ENCODE results near the gene DMC1. TPM values are rescaled to one million over a fixed set of nuclear protein-coding genes. Genes with fewer than 3 reads are reported as not detected.
A peak's percentile ranks its signal among the peaks of the same experiment; 100 is the strongest.

Gene DMC1
- total and polyA plus RNA-seq, 2 of the 13 experiments (the other 11 are each of a cell fraction or from before 2014, with no cell fraction given): 0.82 TPM; not detected in 1

DNA sequence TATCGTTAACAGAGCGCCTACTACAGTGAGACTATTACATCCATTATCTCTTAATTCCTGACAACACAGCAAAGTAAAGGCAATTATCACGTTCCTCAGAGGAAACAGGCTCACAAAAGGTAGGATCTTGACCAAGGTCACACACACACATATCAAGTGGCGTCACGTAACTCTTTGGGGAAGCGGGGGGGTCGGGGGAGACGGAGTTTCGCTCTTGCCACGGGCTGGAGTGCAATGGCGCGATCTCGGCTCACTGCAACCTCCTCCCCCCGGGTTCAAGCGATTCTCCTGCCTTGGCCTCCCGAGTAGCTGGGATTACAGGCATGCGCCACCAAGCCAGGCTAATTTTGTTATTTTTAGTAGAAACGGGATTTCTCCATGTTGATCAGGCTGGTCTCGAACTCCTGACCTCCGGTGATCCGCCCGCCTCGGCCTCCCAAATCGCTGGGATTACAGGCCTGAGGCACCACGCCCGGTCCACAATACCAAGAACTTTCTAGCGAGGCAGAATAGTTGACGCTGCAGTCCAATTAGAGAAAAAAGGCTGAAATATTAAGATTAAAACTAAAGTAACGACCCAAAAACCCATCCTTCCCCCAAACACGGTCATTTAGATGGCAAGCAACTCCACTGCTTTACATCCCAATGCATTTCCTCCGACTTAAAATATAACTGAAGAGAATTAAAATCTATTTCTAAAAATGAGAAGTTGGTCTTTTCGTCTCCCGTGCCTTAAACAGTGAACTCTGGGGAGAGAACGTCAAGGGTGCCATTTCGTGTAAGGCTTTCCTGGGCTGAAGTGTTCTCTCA lies 65.0 kb downstream of the DMC1 start (continued):
- TF ChIP-seq YY1 (IDR thresholded peaks at IDR 0.05; ENCODE audit: insufficient read depth, insufficient replicate concordance, low read depth, low read length) (peak; percentile 38), SMAD9 (CRISPR knock-in tag; IDR thresholded peaks at IDR 0.05) (no peak), SP5 (CRISPR knock-in tag; IDR thresholded peaks at IDR 0.05; ENCODE audit: borderline replicate concordance, low read depth) (no peak), KLF16 (CRISPR knock-in tag; IDR thresholded peaks at IDR 0.05) (0 out of 4 replicates have a peak, but pooled peaks of 1 of the 2 experiments have one; percentile 25), ZNF772 (CRISPR knock-in tag; IDR thresholded peaks at IDR 0.05) (0 out of 2 replicates have a peak, but pooled peaks have one; percentile 34), KMT2A (CRISPR knock-in tag; IDR thresholded peaks at IDR 0.05) (no peak), ZNF607 (CRISPR knock-in tag; IDR thresholded peaks at IDR 0.05; ENCODE audit: borderline replicate concordance) (no peak), AGO2 (optimal IDR thresholded peaks at IDR 0.05; ENCODE audit: low read depth, low read length) (no peak)
- TF ChIP-seq, protein P1, sequence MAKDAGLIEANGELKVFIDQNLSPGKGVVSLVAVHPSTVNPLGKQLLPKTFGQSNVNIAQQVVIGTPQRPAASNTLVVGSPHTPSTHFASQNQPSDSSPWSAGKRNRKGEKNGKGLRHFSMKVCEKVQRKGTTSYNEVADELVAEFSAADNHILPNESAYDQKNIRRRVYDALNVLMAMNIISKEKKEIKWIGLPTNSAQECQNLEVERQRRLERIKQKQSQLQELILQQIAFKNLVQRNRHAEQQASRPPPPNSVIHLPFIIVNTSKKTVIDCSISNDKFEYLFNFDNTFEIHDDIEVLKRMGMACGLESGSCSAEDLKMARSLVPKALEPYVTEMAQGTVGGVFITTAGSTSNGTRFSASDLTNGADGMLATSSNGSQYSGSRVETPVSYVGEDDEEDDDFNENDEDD (CRISPR knock-in tag; IDR thresholded peaks at IDR 0.05; ENCODE audit: borderline replicate concordance): no peak
- TF ChIP-seq, protein P2, sequence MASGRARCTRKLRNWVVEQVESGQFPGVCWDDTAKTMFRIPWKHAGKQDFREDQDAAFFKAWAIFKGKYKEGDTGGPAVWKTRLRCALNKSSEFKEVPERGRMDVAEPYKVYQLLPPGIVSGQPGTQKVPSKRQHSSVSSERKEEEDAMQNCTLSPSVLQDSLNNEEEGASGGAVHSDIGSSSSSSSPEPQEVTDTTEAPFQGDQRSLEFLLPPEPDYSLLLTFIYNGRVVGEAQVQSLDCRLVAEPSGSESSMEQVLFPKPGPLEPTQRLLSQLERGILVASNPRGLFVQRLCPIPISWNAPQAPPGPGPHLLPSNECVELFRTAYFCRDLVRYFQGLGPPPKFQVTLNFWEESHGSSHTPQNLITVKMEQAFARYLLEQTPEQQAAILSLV (CRISPR knock-in tag; IDR thresholded peaks at IDR 0.05; ENCODE audit: borderline replicate concordance): no peak
- TF ChIP-seq, protein P3, sequence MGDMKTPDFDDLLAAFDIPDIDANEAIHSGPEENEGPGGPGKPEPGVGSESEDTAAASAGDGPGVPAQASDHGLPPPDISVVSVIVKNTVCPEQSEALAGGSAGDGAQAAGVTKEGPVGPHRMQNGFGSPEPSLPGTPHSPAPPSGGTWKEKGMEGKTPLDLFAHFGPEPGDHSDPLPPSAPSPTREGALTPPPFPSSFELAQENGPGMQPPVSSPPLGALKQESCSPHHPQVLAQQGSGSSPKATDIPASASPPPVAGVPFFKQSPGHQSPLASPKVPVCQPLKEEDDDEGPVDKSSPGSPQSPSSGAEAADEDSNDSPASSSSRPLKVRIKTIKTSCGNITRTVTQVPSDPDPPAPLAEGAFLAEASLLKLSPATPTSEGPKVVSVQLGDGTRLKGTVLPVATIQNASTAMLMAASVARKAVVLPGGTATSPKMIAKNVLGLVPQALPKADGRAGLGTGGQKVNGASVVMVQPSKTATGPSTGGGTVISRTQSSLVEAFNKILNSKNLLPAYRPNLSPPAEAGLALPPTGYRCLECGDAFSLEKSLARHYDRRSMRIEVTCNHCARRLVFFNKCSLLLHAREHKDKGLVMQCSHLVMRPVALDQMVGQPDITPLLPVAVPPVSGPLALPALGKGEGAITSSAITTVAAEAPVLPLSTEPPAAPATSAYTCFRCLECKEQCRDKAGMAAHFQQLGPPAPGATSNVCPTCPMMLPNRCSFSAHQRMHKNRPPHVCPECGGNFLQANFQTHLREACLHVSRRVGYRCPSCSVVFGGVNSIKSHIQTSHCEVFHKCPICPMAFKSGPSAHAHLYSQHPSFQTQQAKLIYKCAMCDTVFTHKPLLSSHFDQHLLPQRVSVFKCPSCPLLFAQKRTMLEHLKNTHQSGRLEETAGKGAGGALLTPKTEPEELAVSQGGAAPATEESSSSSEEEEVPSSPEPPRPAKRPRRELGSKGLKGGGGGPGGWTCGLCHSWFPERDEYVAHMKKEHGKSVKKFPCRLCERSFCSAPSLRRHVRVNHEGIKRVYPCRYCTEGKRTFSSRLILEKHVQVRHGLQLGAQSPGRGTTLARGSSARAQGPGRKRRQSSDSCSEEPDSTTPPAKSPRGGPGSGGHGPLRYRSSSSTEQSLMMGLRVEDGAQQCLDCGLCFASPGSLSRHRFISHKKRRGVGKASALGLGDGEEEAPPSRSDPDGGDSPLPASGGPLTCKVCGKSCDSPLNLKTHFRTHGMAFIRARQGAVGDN (CRISPR knock-in tag; IDR thresholded peaks at IDR 0.05): peak; percentile 69
